Small intestine (tissue), 7 donors: ENCODE results near the gene NPM1. TPM values are rescaled to one million over a fixed set of nuclear protein-coding genes. Genes with fewer than 3 reads are reported as not detected.

Source experiments
- DNase-seq, 2 donors: peaks; one replicate each; pipeline versions ENCODE4 v3.0.0 to v3.0.0-alpha.2; 2013
- FAIRE-seq: peaks from 2 replicates; lab custom pipeline; 2012; peaks lifted over from hg19 to GRCh38; lab: Jason Lieb, UNC
- H3K27ac ChIP-seq, 3 donors: one replicate each; pipeline ENCODE4 v1.5.1; 2013; ENCODE audit warnings: low read length in 2 of 3, mild to moderate bottlenecking in 2 of 3, control low read depth in 1 of 3, inconsistent platforms in 1 of 3, low read depth in 1 of 3, moderate library complexity in 1 of 3
- H3K27me3 ChIP-seq, 3 donors: one replicate each; pipeline ENCODE4 v1.6.1; 2013; ENCODE audit warnings: low read length in 3 of 3, inconsistent platforms in 1 of 3; ENCODE audit not compliant: control insufficient read depth in 3 of 3, insufficient read depth in 3 of 3
- H3K36me3 ChIP-seq, 3 donors: one replicate each; pipeline ENCODE4 v1.6.1; 2013; ENCODE audit warnings: low read length in 3 of 3, inconsistent platforms in 1 of 3, low read depth in 1 of 3, mild to moderate bottlenecking in 1 of 3, moderate library complexity in 1 of 3; ENCODE audit not compliant: control insufficient read depth in 3 of 3, insufficient read depth in 2 of 3
- H3K4me1 ChIP-seq, 3 donors: one replicate each; pipeline ENCODE4 v1.6.1; 2013; ENCODE audit warnings: low read length in 2 of 3, inconsistent platforms in 1 of 3, low read depth in 1 of 3, mild to moderate bottlenecking in 1 of 3, moderate library complexity in 1 of 3; ENCODE audit not compliant: control insufficient read depth in 3 of 3, insufficient read depth in 2 of 3
- H3K4me3 ChIP-seq, 3 donors: one replicate each; pipeline ENCODE4 v1.5.1; 2013; ENCODE audit warnings: low read length in 3 of 3, control low read depth in 1 of 3, inconsistent platforms in 1 of 3, low read depth in 1 of 3, mild to moderate bottlenecking in 1 of 3, moderate library complexity in 1 of 3
- H3K9me3 ChIP-seq, 2 donors: one replicate each; pipeline ENCODE4 v1.6.1; 2013; ENCODE audit warnings: low read depth in 1 of 2, low read length in 1 of 2; ENCODE audit not compliant: control insufficient read depth in 2 of 2, insufficient read depth in 1 of 2
- WGBS, 3 donors: extraction: QIAGEN DNeasy Blood & Tissue Kit; methylation state at CpG; one replicate each; pipeline ENCODE4 v1.1.7; 2013; 5-methylcytosine and 5-hydroxymethylcytosine counted together
- polyA plus RNA-seq, 4 donors: library from polyadenylated mRNA; stranded (reverse) in 3 of 4; unstranded in 1 of 4; fragments of 200-250 nt in 3 of 4; fragments of 120-200 nt in 1 of 4; gene quantifications; one replicate each; pipeline versions ENCODE4 v1.2.1 to v1.2.3, GENCODE V29; 2013
- donor health status: healthy with polysubstance abuse.
- donor health status: control.
- donor health status: control.
- donor health status: Bipolar disorder and iron deficiency.
- donor health status: healthy.

NPM1 gene
- polyA plus RNA-seq, 4 donors, result 1,717 to 3,094 (median 2,104) TPM

GRCh38 chr5:171445644-171446516 is 58.2 kb downstream of the NPM1 start:
- no peak for DNase-seq
- H3K27me3 ChIP-seq, result no peaks in the 10 kb centered on the region
- WGBS, 3 donors, result 78 to 91% (median 85%) methylated on average over 14 of the region's 14 CpGs
- peaks cover 0 to 33% (median 0%) of the 10 kb centered on the region in 3 donors for H3K36me3 ChIP-seq
- no peak for FAIRE-seq
- H3K9me3 ChIP-seq, result no peaks in the 10 kb centered on the region
- no peak overlapping the region for H3K4me3 ChIP-seq
- H3K4me1 ChIP-seq, result peaks cover 0 to 29% (median 0%) of the 10 kb centered on the region in 3 donors
- H3K27ac ChIP-seq, result no peak overlapping the region

GRCh38 chr5:171447226-171447625 is 59.6 kb downstream of the NPM1 start:
- no peaks in the 10 kb centered on the region for H3K27me3 ChIP-seq
- no peak overlapping the region for H3K27ac ChIP-seq
- DNase-seq (no peak), FAIRE-seq (no peak)
- peaks cover 0 to 25% (median 0%) of the 10 kb centered on the region in 3 donors for H3K36me3 ChIP-seq
- H3K4me3 ChIP-seq, result no peak overlapping the region
- peaks cover 0 to 26% (median 0%) of the 10 kb centered on the region in 3 donors for H3K4me1 ChIP-seq
- 89 to 93% (median 91%) methylated on average over 5 of the region's 5 CpGs for WGBS, 3 donors
- no peaks in the 10 kb centered on the region for H3K9me3 ChIP-seq

GRCh38 chr5:171449426-171449825 is 61.8 kb downstream of the NPM1 start:
- FAIRE-seq (no peak), DNase-seq (peak; percentile 64 to 87)
- peaks cover 0 to 21% (median 0%) of the 10 kb centered on the region in 3 donors for H3K4me1 ChIP-seq
- WGBS, 3 donors, result 21 to 57% (median 44%) methylated on average over 10 of the region's 10 CpGs
- peak overlapping the region in 1 of 3 donors; percentile 79 for H3K27ac ChIP-seq
- no peaks in the 10 kb centered on the region for H3K9me3 ChIP-seq
- H3K36me3 ChIP-seq, result peaks cover 0 to 15% (median 0%) of the 10 kb centered on the region in 3 donors
- peaks cover 0 to 3% (median 0%) of the 10 kb centered on the region in 3 donors for H3K27me3 ChIP-seq
- peak overlapping the region in 2 of 3 donors; percentile 1 to 44 for H3K4me3 ChIP-seq

GRCh38 chr5:171450423-171451331 is 63.0 kb downstream of the NPM1 start:
- DNase-seq, result peak; percentile 71 to 86
- WGBS, 3 donors, result 10 to 17% (median 11%) methylated on average over 55 to 88 of the region's 88 CpGs
- Histone ChIP-seq H3K27ac (peak overlapping the region; percentile 12 to 80 (median 79)), H3K4me1 (peaks cover 0 to 21% (median 0%) of the 10 kb centered on the region in 3 donors), H3K4me3 (peak overlapping the region in 1 of 3 donors; percentile 52), H3K36me3 (peaks cover 0 to 8% (median 0%) of the 10 kb centered on the region in 3 donors), H3K27me3 (peaks cover 0 to 3% (median 0%) of the 10 kb centered on the region in 3 donors), H3K9me3 (no peaks in the 10 kb centered on the region)
- no peak for FAIRE-seq

DNA sequence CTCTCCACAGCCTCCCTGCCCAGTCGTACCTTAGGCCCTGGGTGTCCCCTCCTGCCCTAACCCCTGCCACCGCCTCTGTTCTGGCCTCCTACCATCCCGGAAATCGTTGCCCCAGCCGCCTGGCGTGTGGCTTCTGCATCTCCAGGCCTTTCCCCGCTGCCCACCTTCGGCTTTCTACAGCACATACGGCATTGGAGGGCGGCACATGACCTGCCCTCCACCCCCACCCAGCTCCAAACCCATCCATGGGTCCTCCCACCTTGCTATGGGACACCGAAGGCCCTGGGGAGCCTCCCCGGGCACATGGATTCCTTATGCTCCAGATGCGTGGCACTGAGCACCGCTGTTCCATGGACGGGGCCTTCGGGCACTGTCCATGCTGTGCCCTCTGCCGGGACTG is 63.8 kb downstream of the NPM1 start:
- Histone ChIP-seq H3K9me3 (no peaks in the 10 kb centered on the region), H3K27ac (peak overlapping the region in 1 of 3 donors; percentile 17)
- no peak for FAIRE-seq

DNA sequence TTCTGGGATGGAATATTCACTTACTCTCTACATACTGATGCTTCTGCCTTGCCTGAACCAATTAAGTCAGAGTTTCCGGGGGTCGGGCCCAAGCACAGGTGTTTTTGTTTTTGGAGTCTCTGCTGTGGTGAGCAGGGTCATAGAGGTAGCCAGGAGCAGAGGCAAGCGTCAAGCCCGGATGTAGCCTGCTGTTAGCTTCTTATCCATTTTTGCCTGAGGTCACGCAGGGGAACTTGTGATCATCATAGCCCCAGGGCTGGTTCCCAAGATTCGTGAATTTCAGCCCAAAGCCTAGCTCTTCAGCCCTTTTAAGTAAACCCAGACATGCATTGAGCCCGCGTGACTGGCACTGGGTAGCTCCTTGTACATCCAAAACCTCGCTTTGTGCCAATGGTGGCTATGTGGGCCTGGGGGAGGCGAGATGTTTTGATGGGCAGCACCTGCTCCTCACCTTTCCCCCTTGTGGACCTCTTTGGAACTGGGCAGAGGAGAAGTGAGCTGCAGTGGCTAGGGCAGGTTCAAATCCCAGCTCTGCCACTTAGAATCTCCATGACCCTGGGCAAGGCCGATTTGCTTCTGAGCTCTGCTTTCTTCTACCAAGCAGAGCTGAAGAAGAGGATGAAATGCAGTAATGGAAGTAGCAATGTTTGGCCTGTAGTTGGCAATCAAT is 65.5 kb downstream of the NPM1 start:
- H3K36me3 ChIP-seq, result no peaks in the 10 kb centered on the region
- H3K4me1 ChIP-seq, result peaks cover 0 to 13% (median 0%) of the 10 kb centered on the region in 3 donors
- H3K9me3 ChIP-seq, result no peaks in the 10 kb centered on the region
- no peak overlapping the region for H3K4me3 ChIP-seq
- 90 to 93% (median 90%) methylated on average over 11 of the region's 11 CpGs for WGBS, 3 donors
- FAIRE-seq, result no peak
- no peak for DNase-seq
- H3K27ac ChIP-seq, result no peak overlapping the region
- H3K27me3 ChIP-seq, result peaks cover 0 to 3% (median 0%) of the 10 kb centered on the region in 3 donors

More for the DNA sequence above, 63.8 kb downstream of the NPM1 start:
- Histone ChIP-seq H3K36me3 (peaks cover 0 to 3% (median 0%) of the 10 kb centered on the region in 3 donors), H3K4me1 (peaks cover 0 to 16% (median 0%) of the 10 kb centered on the region in 3 donors), H3K27me3 (peaks cover 0 to 3% (median 0%) of the 10 kb centered on the region in 3 donors), H3K4me3 (peak overlapping the region in 1 of 3 donors; percentile 52)
- no peak for DNase-seq
- WGBS, 3 donors, result 75 to 82% (median 78%) methylated on average over 16 to 17 of the region's 17 CpGs

GRCh38 chr5:171453988-171454387 is 66.3 kb downstream of the NPM1 start:
- H3K36me3 ChIP-seq, result no peaks in the 10 kb centered on the region
- no peak for DNase-seq
- no peak overlapping the region for H3K27ac ChIP-seq
- H3K4me1 ChIP-seq, result peaks cover 0 to 9% (median 0%) of the 10 kb centered on the region in 3 donors
- H3K27me3 ChIP-seq, result peaks cover 0 to 3% (median 0%) of the 10 kb centered on the region in 3 donors
- H3K4me3 ChIP-seq, result no peak overlapping the region
- H3K9me3 ChIP-seq, result no peaks in the 10 kb centered on the region
- WGBS, 3 donors, result 79 to 96% (median 91%) methylated on average over 2 of the region's 2 CpGs
- FAIRE-seq, result no peak
